HG03196 (cell line): Measurements from ENCODE around the gene ZNF467.

Source experiments
- ATAC-seq: cut with Tn5 transposase; IDR thresholded peaks from one replicate; pipeline ENCODE4 v1.9.1; 2021; ENCODE audit not compliant: unreplicated experiment

ZNF467 gene

GRCh38 chr7:149729586-149729982, 43.8 kb downstream of the ZNF467 start:
- ATAC-seq, result no peak

GRCh38 chr7:149728491-149729375, 44.7 kb downstream of the ZNF467 start:
- ATAC-seq, result no peak

GRCh38 chr7:149727899-149728476, 45.4 kb downstream of the ZNF467 start:
- ATAC-seq, result no peak

- no peak for ATAC-seq
These were observed 46.1 kb downstream of the ZNF467 start for GRCh38 chr7:149727053-149727898.

- ATAC-seq, result no peak
These were observed 47.5 kb downstream of the ZNF467 start for GRCh38 chr7:149725916-149726315.

GRCh38 chr7:149725426-149725821, 48.0 kb downstream of the ZNF467 start:
- ATAC-seq, result no peak

GRCh38 chr7:149724661-149725425, 48.5 kb downstream of the ZNF467 start:
- ATAC-seq, result no peak

- ATAC-seq, result no peak
These were observed 49.4 kb downstream of the ZNF467 start for GRCh38 chr7:149723795-149724495.

GRCh38 chr7:149723082-149723767, 50.2 kb downstream of the ZNF467 start:
- no peak for ATAC-seq

- ATAC-seq, result no peak
These were observed 50.9 kb downstream of the ZNF467 start for GRCh38 chr7:149722356-149722957.

GRCh38 chr7:149721084-149721601, 52.2 kb downstream of the ZNF467 start:
- ATAC-seq, result no peak

- ATAC-seq, result no peak
These were observed 52.9 kb downstream of the ZNF467 start for GRCh38 chr7:149720372-149721083.

GRCh38 chr7:149719912-149720335, 53.5 kb downstream of the ZNF467 start:
- ATAC-seq, result no peak

- no peak for ATAC-seq
These were observed 54.1 kb downstream of the ZNF467 start for GRCh38 chr7:149719050-149719899.

- ATAC-seq, result no peak
These were observed 54.7 kb downstream of the ZNF467 start for GRCh38 chr7:149718730-149719049.

GRCh38 chr7:149717481-149717880, 55.9 kb downstream of the ZNF467 start:
- ATAC-seq, result no peak

GRCh38 chr7:149716932-149717307, 56.5 kb downstream of the ZNF467 start:
- no peak for ATAC-seq
